Astrocyte (in vitro differentiated cells and primary cell): ENCODE data around the gene CEP290.

ENCODE experiments used
- EZH2 ChIP-seq: IDR thresholded peaks from 2 replicates; pipeline ENCODE4 v1.6.1; 2012; ENCODE audit warnings: mild to moderate bottlenecking, low read length, inconsistent platforms; ENCODE audit not compliant: insufficient read depth
- TF ChIP-seq, protein P1 (sequence below): IDR thresholded peaks from 2 replicates; pipeline ENCODE4 v1.5.1; 2011; ENCODE audit warnings: low read depth, mild to moderate bottlenecking, inconsistent platforms, low read length, moderate library complexity; ENCODE audit not compliant: insufficient read depth

DNA sequence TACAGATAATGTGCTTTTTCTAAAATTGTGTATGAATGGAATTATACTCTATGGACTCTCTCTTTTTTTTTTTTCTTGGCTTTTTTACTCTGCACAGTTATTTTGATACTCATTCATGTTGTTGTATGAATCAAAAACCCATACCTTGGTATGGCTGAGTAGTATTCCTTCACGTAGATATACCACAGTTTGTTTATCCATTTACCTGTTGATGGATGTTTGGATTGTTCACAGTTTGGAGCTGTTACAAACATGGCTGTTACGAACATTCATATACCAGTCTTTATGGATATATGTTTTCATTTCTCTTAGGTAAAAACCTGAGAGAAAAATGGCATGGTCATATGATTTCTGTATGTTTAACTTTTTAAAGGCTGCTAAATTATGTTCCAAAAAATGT, 43.4 kb upstream of the CEP290 start:
- TF ChIP-seq, protein P1, sequence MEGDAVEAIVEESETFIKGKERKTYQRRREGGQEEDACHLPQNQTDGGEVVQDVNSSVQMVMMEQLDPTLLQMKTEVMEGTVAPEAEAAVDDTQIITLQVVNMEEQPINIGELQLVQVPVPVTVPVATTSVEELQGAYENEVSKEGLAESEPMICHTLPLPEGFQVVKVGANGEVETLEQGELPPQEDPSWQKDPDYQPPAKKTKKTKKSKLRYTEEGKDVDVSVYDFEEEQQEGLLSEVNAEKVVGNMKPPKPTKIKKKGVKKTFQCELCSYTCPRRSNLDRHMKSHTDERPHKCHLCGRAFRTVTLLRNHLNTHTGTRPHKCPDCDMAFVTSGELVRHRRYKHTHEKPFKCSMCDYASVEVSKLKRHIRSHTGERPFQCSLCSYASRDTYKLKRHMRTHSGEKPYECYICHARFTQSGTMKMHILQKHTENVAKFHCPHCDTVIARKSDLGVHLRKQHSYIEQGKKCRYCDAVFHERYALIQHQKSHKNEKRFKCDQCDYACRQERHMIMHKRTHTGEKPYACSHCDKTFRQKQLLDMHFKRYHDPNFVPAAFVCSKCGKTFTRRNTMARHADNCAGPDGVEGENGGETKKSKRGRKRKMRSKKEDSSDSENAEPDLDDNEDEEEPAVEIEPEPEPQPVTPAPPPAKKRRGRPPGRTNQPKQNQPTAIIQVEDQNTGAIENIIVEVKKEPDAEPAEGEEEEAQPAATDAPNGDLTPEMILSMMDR, result no peak
- TF ChIP-seq EZH2, result no peak
